22Rv1 (cell line): ENCODE measurements around the gene CEACAM19.

ENCODE experiments used
- H3K27ac ChIP-seq: fragments of 450-650 bp; 2 replicates; pipeline ENCODE4 v1.5.1; 2017
- CTCF ChIP-seq: fragments of 450-650 bp; IDR thresholded peaks from 2 replicates; pipeline ENCODE4 v1.5.1; 2017; ENCODE audit warnings: mild to moderate bottlenecking
- ZFX ChIP-seq: fragments of 450-650 bp; IDR thresholded peaks from 2 replicates; pipeline ENCODE4 v1.6.1; 2017; ENCODE audit warnings: antibody characterized with exemption, borderline replicate concordance

The CEACAM19 gene

DNA sequence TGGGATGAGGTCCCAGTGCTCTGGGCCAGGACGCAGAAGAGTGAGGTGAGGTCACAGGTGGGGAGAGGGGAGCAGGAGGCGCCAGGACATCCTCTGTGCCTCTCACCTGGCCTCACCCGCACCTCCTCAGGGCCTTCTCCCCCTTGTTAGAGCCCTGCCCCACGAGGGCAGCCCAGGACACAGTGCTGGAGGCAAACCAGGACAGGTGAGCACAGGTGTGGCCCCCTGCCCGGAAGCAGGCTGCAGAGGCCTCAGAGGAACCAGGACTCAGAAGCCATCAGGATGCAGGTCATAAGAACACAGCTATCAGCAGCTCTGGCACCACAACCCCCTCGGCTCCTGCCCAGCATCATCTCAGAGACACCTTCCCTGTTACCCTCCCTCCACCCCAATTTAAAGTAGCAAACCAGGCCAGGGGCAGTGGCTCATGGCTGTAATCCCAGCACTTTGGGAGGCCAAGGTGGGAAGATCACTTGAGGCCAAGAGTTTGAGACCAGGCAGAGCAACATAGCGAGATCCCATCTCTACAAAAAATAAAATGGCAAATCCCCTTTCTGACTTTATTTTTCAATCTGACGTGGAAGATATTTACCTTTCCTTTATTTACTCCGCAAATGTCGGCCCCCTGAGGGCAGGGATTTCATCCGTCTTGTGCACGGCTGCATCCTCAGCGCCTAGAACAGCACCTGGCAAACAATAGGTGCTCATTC lies 27.4 kb downstream of the CEACAM19 start, which contains the start of gene CEACAM16:
Gene CEACAM16 (plus strand): TSS at position 660 of the 710 bp plus-strand sequence. CDS start 2,306 bp downstream, outside the sequence.
- no peak within 1 kb of the TSS for H3K27ac ChIP-seq
- no peak for TF ChIP-seq CTCF
- TF ChIP-seq ZFX: no peak

DNA sequence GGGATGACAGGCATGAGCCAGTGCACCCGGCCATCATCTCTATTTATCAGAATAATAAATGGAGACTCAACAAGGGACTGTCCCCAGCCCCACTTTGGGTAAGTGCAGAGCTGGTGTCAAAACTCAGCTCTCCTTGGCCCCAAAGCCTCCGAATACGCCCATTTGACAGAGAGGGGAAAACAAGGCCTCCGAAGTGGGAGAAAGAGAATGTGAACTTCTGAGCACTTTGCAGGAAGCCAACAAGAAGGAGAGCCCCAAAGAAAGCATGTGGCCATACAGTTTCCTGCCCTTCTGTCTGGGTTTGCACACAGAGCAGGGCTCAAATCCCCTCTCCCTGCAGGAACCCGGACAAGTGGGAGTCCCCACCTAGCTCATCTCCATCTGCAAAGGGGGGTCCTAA lies 29.3 kb downstream of the CEACAM19 start:
- H3K27ac ChIP-seq: no peak overlapping the region
- no peak for TF ChIP-seq CTCF
- no peak for TF ChIP-seq ZFX

DNA sequence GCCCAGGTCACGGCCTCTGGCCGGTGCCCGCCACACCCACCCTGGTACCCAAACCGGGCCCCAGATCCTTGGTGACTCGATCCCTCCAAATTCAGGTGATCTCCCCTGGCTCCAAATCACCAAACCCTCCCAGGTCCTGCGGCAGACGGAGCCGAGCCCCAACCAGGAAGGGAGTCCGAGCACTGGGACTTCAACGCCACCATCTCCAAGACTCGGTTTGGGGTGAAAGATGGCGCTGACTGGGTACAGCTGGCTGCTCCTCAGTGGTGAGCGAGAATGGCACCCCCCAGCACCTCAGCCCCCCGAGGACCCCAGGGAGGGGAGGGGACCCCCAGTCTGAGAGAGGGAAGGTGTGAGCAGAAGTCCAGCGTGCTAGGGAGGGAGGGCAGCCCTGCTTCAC lies 29.9 kb downstream of the CEACAM19 start:
- TF ChIP-seq ZFX (no peak), CTCF (no peak)

DNA sequence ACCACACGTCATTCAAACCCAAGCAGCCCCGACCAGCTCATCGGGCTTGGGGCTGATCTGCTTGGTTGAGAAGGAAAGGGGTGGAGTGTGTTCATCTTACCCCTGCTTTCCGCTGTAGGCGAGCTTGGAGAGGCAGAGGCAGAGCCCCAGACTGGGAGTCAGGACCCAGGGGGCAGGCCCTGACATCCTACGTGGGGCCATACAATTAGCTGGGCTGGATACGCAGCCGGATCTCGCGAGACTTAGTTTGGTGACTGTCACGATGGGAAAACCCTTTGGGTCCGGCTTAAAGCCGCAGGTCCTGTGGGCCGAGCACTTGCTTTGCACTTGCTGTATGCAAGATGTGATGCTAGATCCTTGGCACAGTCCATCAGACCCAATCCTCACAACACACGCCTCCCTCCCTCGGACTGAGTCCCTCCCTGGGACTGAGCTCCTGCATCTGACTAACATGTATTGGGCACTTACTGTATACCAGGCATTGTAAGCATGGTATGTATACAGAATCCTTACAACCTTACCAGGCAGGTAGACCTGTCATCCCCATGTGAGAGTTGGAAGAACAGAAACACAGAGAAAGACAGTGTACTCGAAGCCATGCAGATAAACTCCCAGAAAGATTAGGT lies 31.4 kb downstream of the CEACAM19 start:
- TF ChIP-seq CTCF: no peak
- no peak for TF ChIP-seq ZFX
- no peak overlapping the region for H3K27ac ChIP-seq

More for the DNA sequence above, 29.9 kb downstream of the CEACAM19 start:
- H3K27ac ChIP-seq: no peak overlapping the region

DNA sequence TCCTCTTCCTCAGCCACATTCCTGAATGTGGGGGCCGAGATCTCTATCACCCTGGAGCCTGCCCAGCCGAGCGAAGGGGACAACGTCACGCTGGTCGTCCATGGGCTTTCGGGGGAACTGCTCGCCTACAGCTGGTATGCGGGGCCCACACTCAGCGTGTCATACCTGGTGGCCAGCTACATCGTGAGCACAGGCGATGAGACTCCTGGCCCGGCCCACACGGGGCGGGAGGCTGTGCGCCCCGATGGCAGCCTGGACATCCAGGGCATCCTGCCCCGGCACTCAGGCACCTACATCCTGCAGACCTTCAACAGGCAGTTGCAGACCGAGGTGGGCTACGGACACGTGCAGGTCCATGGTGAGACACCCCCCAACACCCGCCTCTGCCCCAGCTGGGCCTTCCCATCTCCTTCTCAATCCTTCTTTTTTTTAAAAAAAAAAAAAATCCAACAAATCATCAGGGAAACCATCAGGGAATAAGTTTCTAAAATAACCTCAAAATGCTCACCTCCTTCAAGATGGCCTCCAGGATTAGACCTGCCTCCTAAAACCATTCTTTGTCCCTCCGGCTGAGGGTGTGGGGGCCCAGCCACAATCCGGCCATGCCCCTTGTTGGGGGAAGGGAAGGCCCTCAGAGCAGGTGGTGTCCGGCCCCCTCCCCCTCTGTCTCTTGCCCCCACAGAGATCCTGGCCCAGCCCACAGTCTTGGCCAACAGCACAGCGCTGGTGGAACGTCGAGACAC lies 32.2 kb downstream of the CEACAM19 start:
- H3K27ac ChIP-seq: no peak overlapping the region
- TF ChIP-seq CTCF: no peak
- TF ChIP-seq ZFX: no peak

DNA sequence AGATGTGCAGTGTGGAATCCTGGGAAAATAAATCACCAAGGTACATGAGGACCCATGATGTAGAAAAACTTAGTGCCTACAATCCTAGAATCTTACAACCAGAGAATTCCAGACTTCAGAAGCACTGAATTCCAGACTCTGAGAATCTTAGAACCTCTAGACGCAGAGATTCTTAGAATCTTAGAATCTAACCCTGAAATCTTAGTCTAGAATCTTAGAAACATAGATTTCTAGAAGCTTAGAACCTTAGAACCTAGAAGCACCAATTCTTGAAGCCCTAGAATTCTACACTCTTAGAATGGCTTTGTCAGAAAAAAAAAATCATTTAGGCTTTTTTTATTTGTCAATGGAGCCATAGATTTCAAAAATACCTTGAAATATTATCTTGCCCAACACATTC lies 33.7 kb downstream of the CEACAM19 start:
- H3K27ac ChIP-seq: no peak overlapping the region
- TF ChIP-seq ZFX: no peak
- no peak for TF ChIP-seq CTCF
